Liver (tissue), 9 donors: ENCODE results near the gene ZNF776. TPM values are rescaled to one million over a fixed set of nuclear protein-coding genes. Genes with fewer than 3 reads are reported as not detected.
"Not testable (repeated sequence)": the region's sequence is repeated elsewhere in the genome, so short reads cannot be mapped to it uniquely, and the experiment has no call there.

Experiments
- DNase-seq: peaks from one replicate; pipeline ENCODE4 v3.0.0-alpha.2; 2017; ENCODE audit warnings: low spot score
- H3K27ac ChIP-seq, 2 donors: one replicate each; pipeline ENCODE4 v1.7.0; 2013; ENCODE audit warnings: inconsistent platforms in 2 of 2, low read length in 2 of 2, control low read depth in 1 of 2, low read depth in 1 of 2, mild to moderate bottlenecking in 1 of 2
- H3K27me3 ChIP-seq, 4 donors: one replicate each; pipeline versions ENCODE4 v1.6.1 to v1.7.0; 2013; ENCODE audit warnings: low read length in 3 of 4, inconsistent platforms in 1 of 4, mild to moderate bottlenecking in 1 of 4, moderate library complexity in 1 of 4; ENCODE audit not compliant: control insufficient read depth in 4 of 4, insufficient read depth in 4 of 4
- H3K36me3 ChIP-seq, 4 donors: one replicate each; pipeline versions ENCODE4 v1.6.1 to v1.7.0; 2013; ENCODE audit warnings: low read length in 3 of 4, mild to moderate bottlenecking in 3 of 4, low read depth in 1 of 4, moderate library complexity in 1 of 4; ENCODE audit not compliant: control insufficient read depth in 4 of 4, insufficient read depth in 3 of 4
- H3K4me1 ChIP-seq, 4 donors: one replicate each; pipeline versions ENCODE4 v1.6.1 to v1.7.0; 2013; ENCODE audit warnings: low read length in 3 of 4, mild to moderate bottlenecking in 3 of 4, moderate library complexity in 1 of 4; ENCODE audit not compliant: control insufficient read depth in 4 of 4, insufficient read depth in 4 of 4
- H3K4me3 ChIP-seq, 3 donors: one replicate each; pipeline versions ENCODE4 v1.6.1 to v1.7.0; 2013; ENCODE audit warnings: low read length in 3 of 3, control low read depth in 1 of 3, low read depth in 1 of 3, mild to moderate bottlenecking in 1 of 3
- H3K9ac ChIP-seq, 2 donors: one replicate each; pipeline ENCODE4 v1.7.0; 2013; ENCODE audit warnings: low read length in 2 of 2, mild to moderate bottlenecking in 2 of 2, moderate library complexity in 2 of 2, control low read depth in 1 of 2, low read depth in 1 of 2
- H3K9me3 ChIP-seq, 4 donors: one replicate each; pipeline versions ENCODE4 v1.6.1 to v1.7.0; 2013; ENCODE audit warnings: low read length in 3 of 4; ENCODE audit not compliant: control insufficient read depth in 4 of 4
- ATF3 ChIP-seq: IDR thresholded peaks from 2 replicates; pipeline ENCODE4 v1.6.1; 2016; ENCODE audit warnings: antibody characterized with exemption
- CTCF ChIP-seq: fragments of 150-350 bp; IDR thresholded peaks from 2 replicates; pipeline ENCODE4 v1.5.1; 2017; ENCODE audit warnings: improper control_type of control experiment, low read depth, low read length; ENCODE audit not compliant: missing input control
- FOXA1 ChIP-seq: IDR thresholded peaks from 2 replicates; pipeline ENCODE4 v1.6.1; 2016; ENCODE audit warnings: antibody characterized with exemption
- GABPA ChIP-seq, 2 donors: IDR thresholded peaks in 1 of 2; conservative IDR thresholded peaks in 1 of 2; 2 replicates each; pipeline ENCODE4 v1.6.1; 2016; ENCODE audit warnings: antibody characterized with exemption in 2 of 2, mild to moderate bottlenecking in 1 of 2, moderate library complexity in 1 of 2
- HNF4G ChIP-seq: IDR thresholded peaks from 2 replicates; pipeline ENCODE4 v1.6.1; 2016; ENCODE audit warnings: antibody characterized with exemption
- JUND ChIP-seq, 2 donors: IDR thresholded peaks; 2 replicates each; pipeline ENCODE4 v1.6.1; 2016; ENCODE audit warnings: antibody characterized with exemption in 2 of 2
- MAX ChIP-seq: IDR thresholded peaks from 2 replicates; pipeline ENCODE4 v1.6.1; 2016; ENCODE audit warnings: antibody characterized with exemption
- RAD21 ChIP-seq, 2 donors: IDR thresholded peaks; 2 replicates each; pipeline ENCODE4 v1.6.1; 2016; ENCODE audit warnings: antibody characterized with exemption in 2 of 2, mild to moderate bottlenecking in 2 of 2
- REST ChIP-seq: IDR thresholded peaks from 2 replicates; pipeline ENCODE4 v1.6.1; 2016; ENCODE audit warnings: antibody characterized with exemption, mild to moderate bottlenecking
- SP1 ChIP-seq: IDR thresholded peaks from 2 replicates; pipeline ENCODE4 v1.6.1; 2018; ENCODE audit warnings: antibody characterized with exemption, mild to moderate bottlenecking
- TAF1 ChIP-seq: conservative IDR thresholded peaks from 2 replicates; pipeline ENCODE4 v1.6.1; 2016; ENCODE audit warnings: antibody characterized with exemption, mild to moderate bottlenecking
- ZBTB33 ChIP-seq: IDR thresholded peaks from 2 replicates; pipeline ENCODE4 v1.6.1; 2016; ENCODE audit warnings: antibody characterized with exemption
- WGBS: extraction: QIAGEN DNeasy Blood & Tissue Kit; methylation state at CpG from one replicate; pipeline ENCODE4 v1.1.7; 2013; 5-methylcytosine and 5-hydroxymethylcytosine counted together
- polyA plus RNA-seq, 2 donors: library from polyadenylated mRNA; stranded (reverse) in 1 of 2; unstranded in 1 of 2; fragments of 200-250 nt in 1 of 2; fragments of >200 nt in 1 of 2; fragmentation: Nextera tagmentation in 1 of 2; extraction: Ambion mirVana in 1 of 2; gene quantifications; one replicate each; pipeline versions ENCODE4 v1.2.1 to v1.2.3, GENCODE V29; 2013 to 2015
- total RNA-seq, 2 donors: library from RNA; depleted of rRNA; stranded (reverse); fragments of >200 nt; gene quantifications; one replicate each; pipeline ENCODE4 v1.2.3, GENCODE V29; 2014
- donor health status: healthy.
- donor health status: healthy.
- donor health status: healthy.
- donor health status: healthy.
- donor health status: healthy.

The ZNF776 gene
- total and polyA plus RNA-seq, 4 donors, result 2.0 to 20.3 (median 6.4) TPM

- Histone ChIP-seq H3K27ac (no peak overlapping the region), H3K36me3 (peaks cover 0 to 35% (median 17%) of the 10 kb centered on the region in 4 donors), H3K27me3 (no peaks in the 10 kb centered on the region), H3K9me3 (peaks cover 0 to 23% (median 2%) of the 10 kb centered on the region in 4 donors), H3K9ac (no peak overlapping the region), H3K4me3 (no peak overlapping the region), H3K4me1 (no peaks in the 10 kb centered on the region)
- WGBS, result over 99% methylated on average over 4 of the region's 4 CpGs
- TF ChIP-seq CTCF (no peak), ZBTB33 (no peak), JUND (IDR thresholded peaks at IDR 0.05) (no peak), TAF1 (no peak), ATF3 (no peak), MAX (no peak), RAD21 (IDR thresholded peaks at IDR 0.05) (no peak)
- DNase-seq, result no peak
Observed at GRCh38 chr19:57789288-57789687, 42.7 kb downstream of the ZNF776 start.

- H3K27me3 ChIP-seq, H3K9ac ChIP-seq, H3K4me1 ChIP-seq, H3K27ac ChIP-seq, H3K9me3 ChIP-seq, DNase-seq, H3K4me3 ChIP-seq: not testable (repeated sequence)
- H3K36me3 ChIP-seq, result peaks cover 0 to 28% (median 15%) of the 10 kb centered on the region in 4 donors
- 100% methylated on average over 1 of the region's 1 CpG for WGBS
Observed at GRCh38 chr19:57796580-57796979, 50.0 kb downstream of the ZNF776 start.

GRCh38 chr19:57800696-57801095 lies 54.1 kb downstream of the ZNF776 start:
- WGBS, result 92% methylated on average over 5 of the region's 5 CpGs
- H3K27ac ChIP-seq, result no peak overlapping the region
- no peak for DNase-seq

More at GRCh38 chr19:57800696-57801095, 54.1 kb downstream of the ZNF776 start:
- no peaks in the 10 kb centered on the region for H3K9me3 ChIP-seq
- TF ChIP-seq REST, result no peak
- TF ChIP-seq FOXA1, result no peak
- no peak for TF ChIP-seq HNF4G
- TF ChIP-seq TAF1, result no peak
- TF ChIP-seq RAD21 (IDR thresholded peaks at IDR 0.05), result no peak
- TF ChIP-seq GABPA (IDR thresholded peaks at IDR 0.05 in 1 of 2, conservative IDR thresholded peaks at IDR 0.05 in 1 of 2), result no peak
- TF ChIP-seq SP1, result no peak
- H3K4me1 ChIP-seq, result peaks cover 7 to 16% (median 12%) of the 10 kb centered on the region in 4 donors
- no peak overlapping the region for H3K4me3 ChIP-seq
- H3K9ac ChIP-seq, result no peak overlapping the region
- peaks cover 0 to 11% (median 7%) of the 10 kb centered on the region in 4 donors for H3K36me3 ChIP-seq
- no peaks in the 10 kb centered on the region for H3K27me3 ChIP-seq
